D721Med (cell line): ENCODE data around the gene VWA5B1.

ENCODE experiments used
- DNase-seq: peaks from one replicate; pipeline ENCODE4 v3.0.0; 2011; ENCODE audit warnings: low spot score; ENCODE audit not compliant: insufficient read length
- FAIRE-seq: peaks from 2 replicates; lab custom pipeline; 2011; peaks lifted over from hg19 to GRCh38; lab: Jason Lieb, UNC
- TF ChIP-seq, protein P1 (sequence below): IDR thresholded peaks from 2 replicates; pipeline ENCODE4 v1.5.1; 2012; ENCODE audit warnings: mild to moderate bottlenecking, control low read depth; ENCODE audit not compliant: insufficient read depth; ENCODE audit errors: missing control alignments

VWA5B1 gene

DNA sequence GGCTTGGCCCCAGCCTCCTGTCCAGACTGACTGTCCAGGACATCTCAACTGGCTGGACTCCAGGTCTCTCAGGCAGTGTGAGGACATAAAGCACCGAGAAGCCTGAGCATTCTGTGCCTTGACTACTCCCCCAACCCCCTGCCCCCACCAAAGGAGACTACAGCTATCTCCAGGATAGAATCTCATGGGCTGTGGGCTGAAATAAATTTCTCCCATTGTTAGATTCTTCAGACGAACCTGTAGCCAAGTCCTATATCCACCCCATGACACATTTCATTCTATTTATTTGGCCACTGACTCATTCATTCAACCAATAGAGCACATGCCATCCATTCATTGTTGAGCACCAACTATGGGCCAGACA, 11.4 kb downstream of the VWA5B1 start:
- FAIRE-seq = no peak
- DNase-seq = no peak
- TF ChIP-seq, protein P1, sequence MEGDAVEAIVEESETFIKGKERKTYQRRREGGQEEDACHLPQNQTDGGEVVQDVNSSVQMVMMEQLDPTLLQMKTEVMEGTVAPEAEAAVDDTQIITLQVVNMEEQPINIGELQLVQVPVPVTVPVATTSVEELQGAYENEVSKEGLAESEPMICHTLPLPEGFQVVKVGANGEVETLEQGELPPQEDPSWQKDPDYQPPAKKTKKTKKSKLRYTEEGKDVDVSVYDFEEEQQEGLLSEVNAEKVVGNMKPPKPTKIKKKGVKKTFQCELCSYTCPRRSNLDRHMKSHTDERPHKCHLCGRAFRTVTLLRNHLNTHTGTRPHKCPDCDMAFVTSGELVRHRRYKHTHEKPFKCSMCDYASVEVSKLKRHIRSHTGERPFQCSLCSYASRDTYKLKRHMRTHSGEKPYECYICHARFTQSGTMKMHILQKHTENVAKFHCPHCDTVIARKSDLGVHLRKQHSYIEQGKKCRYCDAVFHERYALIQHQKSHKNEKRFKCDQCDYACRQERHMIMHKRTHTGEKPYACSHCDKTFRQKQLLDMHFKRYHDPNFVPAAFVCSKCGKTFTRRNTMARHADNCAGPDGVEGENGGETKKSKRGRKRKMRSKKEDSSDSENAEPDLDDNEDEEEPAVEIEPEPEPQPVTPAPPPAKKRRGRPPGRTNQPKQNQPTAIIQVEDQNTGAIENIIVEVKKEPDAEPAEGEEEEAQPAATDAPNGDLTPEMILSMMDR = no peak

- FAIRE-seq = no peak
- TF ChIP-seq, protein P1 = no peak
- DNase-seq = no peak
Observed at GRCh38 chr1:20307026-20307425, 16.4 kb downstream of the VWA5B1 start.

GRCh38 chr1:20308569-20308968, 17.9 kb downstream of the VWA5B1 start:
- no peak for DNase-seq
- FAIRE-seq = no peak

GRCh38 chr1:20311289-20311688, 20.6 kb downstream of the VWA5B1 start:
- no peak for DNase-seq
- TF ChIP-seq, protein P1 = no peak
- FAIRE-seq = no peak

More at GRCh38 chr1:20308569-20308968, 17.9 kb downstream of the VWA5B1 start:
- TF ChIP-seq, protein P1 = no peak

GRCh38 chr1:20312310-20312709, 21.6 kb downstream of the VWA5B1 start:
- no peak for FAIRE-seq
- TF ChIP-seq, protein P1 = no peak
- DNase-seq = no peak

- FAIRE-seq (no peak), DNase-seq (no peak)
- TF ChIP-seq, protein P1 = no peak
Observed at GRCh38 chr1:20312818-20313217, 22.1 kb downstream of the VWA5B1 start.

- FAIRE-seq (no peak), DNase-seq (no peak)
- TF ChIP-seq, protein P1 = no peak
Observed at GRCh38 chr1:20317471-20317870, 26.8 kb downstream of the VWA5B1 start.
